ENCODE data around the gene RAD18. TPM values are rescaled to one million over a fixed set of nuclear protein-coding genes. Genes with fewer than 3 reads are reported as not detected.

The RAD18 gene
- total and polyA plus RNA-seq, 2 donors (not counting 1 experiment from before 2014, with no cell fraction given) = 4.8 to 21.3 TPM

- peaks cover 27% of the 10 kb centered on the region for H3K79me2 ChIP-seq (ENCODE audit: control insufficient read depth, insufficient read depth, low read length)
- Mint-ChIP-seq H3K27me3 (peaks cover 19% of the 10 kb centered on the region), H3K4me1 (peaks cover 25% of the 10 kb centered on the region), H3K9me3 (ENCODE audit: insufficient read depth) (no peaks in the 10 kb centered on the region), H3K27ac (no peak overlapping the region), H3K4me3 (peak overlapping the region; percentile 89)
- no peak overlapping the region for H3K4me3 ChIP-seq (ENCODE audit: control extremely low read depth in 1 of 5, extremely low read depth in 1 of 5, insufficient read depth in 1 of 5, low read depth in 2 of 5, low read length in 4 of 5)
- no peaks in the 10 kb centered on the region for H3K36me3 ChIP-seq (replicated peaks in 1 of 2; ENCODE audit: control extremely low read depth in 1 of 2, control insufficient read depth in 1 of 2, extremely low read depth in 1 of 2, insufficient read depth in 2 of 2, low read length in 1 of 2)
- H4K20me1 ChIP-seq (ENCODE audit: control insufficient read depth, insufficient read depth, low read length, poor library complexity, severe bottlenecking) = no peaks in the 10 kb centered on the region
- no peak overlapping the region for H3K4me2 ChIP-seq (replicated peaks; ENCODE audit: low read depth, low read length, poor library complexity, severe bottlenecking)
- no CpG with 5 or more reads among the region's 11 CpGs for WGBS (ENCODE audit: insufficient coverage)
- intact Hi-C loops (cut with micrococcal nuclease) = no loop called here
- no peak for ATAC-seq (ENCODE audit: low read depth)
- no peak for DNase-seq
- H3K4me1 ChIP-seq (ENCODE audit: control insufficient read depth in 2 of 2, insufficient read depth in 2 of 2, low read length in 2 of 2) = peaks cover 18 to 20% of the 10 kb centered on the region in 2 donors
- H3K9ac ChIP-seq (ENCODE audit: low read length) = no peak overlapping the region
- ChIA-PET CTCF (interaction anchor here (2.0 to 3.0 kb wide), 2 partner anchors 9 to 338 kb away, joined by 5 to 17 read pairs; no protein-coding TSS in a partner anchor), POLR2A (no interaction called here)
- H3K27ac ChIP-seq (ENCODE audit: low read length in 2 of 2) = no peak overlapping the region
- peak overlapping the region; percentile 96 for H2AFZ ChIP-seq (ENCODE audit: insufficient read depth, low read depth, low read length, poor library complexity, severe bottlenecking)
- H3K9me3 ChIP-seq (ENCODE audit: control extremely low read depth in 1 of 3, control insufficient read depth in 2 of 3, insufficient read depth in 1 of 3, low read length in 2 of 3) = no peaks in the 10 kb centered on the region
- no peak for TF ChIP-seq EZH2 (IDR thresholded peaks at IDR 0.05; ENCODE audit: borderline replicate concordance, insufficient read depth, low read depth, low read length, poor library complexity, severe bottlenecking)
- no peak for TF ChIP-seq CTCF (IDR thresholded peaks at IDR 0.05)
- peaks cover 0 to 9% (median 0%) of the 10 kb centered on the region in 4 experiments for H3K27me3 ChIP-seq (replicated peaks in 1 of 4; ENCODE audit: control extremely low read depth in 1 of 4, control insufficient read depth in 3 of 4, insufficient read depth in 4 of 4, low read length in 3 of 4)
Measured at GRCh38 chr3:8964436-8965370, 1.4 kb upstream of the RAD18 start.
